ENCODE results near the gene SH3BP4. TPM values are rescaled to one million over a fixed set of nuclear protein-coding genes. Genes with fewer than 3 reads are reported as not detected.

Gene SH3BP4
- total RNA-seq, 4 donors from 2014 or later, result 16.5 to 32.8 (median 26.4) TPM

DNA sequence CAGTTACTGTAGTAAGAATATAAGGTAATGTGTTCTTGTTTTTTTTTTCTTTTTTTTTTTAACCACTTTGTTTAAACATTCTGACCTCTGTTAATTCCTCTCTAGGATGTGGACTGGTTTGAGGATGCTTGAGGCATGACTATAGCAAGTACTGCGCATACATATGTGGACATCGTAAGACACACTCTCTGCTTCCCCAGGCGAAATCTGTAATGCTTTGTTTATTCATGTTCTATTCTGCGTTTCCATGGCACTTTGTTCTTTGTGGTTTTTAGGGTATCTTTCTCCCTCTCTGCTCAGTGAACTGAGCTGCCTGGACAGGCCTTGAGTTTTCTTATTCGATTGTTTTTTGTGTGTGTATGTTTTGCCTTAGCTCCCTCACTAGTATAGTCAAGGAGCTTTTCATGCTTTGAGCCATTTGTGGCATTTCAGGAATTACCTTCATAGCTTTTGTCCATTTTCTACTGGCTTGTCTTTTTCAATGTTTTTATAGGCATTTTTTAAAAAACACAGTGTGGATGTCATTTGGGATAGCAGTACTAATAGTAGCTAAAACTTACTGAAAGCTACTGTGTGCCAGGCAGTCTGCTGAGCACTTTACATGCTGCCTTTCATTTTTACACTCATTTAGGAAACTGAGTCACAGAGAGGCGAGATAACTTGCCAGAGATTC is 1.9 kb upstream of the SH3BP4 start:
- TF ChIP-seq, protein P1, sequence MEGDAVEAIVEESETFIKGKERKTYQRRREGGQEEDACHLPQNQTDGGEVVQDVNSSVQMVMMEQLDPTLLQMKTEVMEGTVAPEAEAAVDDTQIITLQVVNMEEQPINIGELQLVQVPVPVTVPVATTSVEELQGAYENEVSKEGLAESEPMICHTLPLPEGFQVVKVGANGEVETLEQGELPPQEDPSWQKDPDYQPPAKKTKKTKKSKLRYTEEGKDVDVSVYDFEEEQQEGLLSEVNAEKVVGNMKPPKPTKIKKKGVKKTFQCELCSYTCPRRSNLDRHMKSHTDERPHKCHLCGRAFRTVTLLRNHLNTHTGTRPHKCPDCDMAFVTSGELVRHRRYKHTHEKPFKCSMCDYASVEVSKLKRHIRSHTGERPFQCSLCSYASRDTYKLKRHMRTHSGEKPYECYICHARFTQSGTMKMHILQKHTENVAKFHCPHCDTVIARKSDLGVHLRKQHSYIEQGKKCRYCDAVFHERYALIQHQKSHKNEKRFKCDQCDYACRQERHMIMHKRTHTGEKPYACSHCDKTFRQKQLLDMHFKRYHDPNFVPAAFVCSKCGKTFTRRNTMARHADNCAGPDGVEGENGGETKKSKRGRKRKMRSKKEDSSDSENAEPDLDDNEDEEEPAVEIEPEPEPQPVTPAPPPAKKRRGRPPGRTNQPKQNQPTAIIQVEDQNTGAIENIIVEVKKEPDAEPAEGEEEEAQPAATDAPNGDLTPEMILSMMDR (IDR thresholded peaks at IDR 0.05), result no peak
- TF ChIP-seq POLR2A (IDR thresholded peaks at IDR 0.05), result no peak
- Histone ChIP-seq H3K36me3 (no peaks in the 10 kb centered on the region), H3K4me1 (peaks cover 0 to 30% (median 2%) of the 10 kb centered on the region in 4 donors), H3K27me3 (no peaks in the 10 kb centered on the region), H3K9me3 (no peaks in the 10 kb centered on the region), H3K4me3 (no peak overlapping the region), H3K27ac (peak overlapping the region in 1 of 4 donors; percentile 4)
- DNase-seq, result peak in 1 of 3 donors; percentile 14

DNA sequence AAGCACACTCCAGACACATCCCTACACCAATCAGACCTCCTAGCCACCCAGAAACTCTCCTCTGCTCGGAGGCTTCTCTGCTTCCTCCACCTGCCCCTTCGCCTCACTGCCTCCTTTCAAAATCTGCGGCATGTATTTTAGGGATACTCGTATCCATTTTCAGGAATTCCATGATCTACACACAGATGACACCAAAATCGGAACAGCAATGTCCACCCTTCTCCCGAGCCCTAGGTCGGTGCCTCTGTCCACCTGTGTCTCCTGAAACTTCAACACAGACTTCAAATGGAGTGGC is 1.4 kb upstream of the SH3BP4 start:
- peak in 1 of 3 donors; percentile 7 for DNase-seq
- TF ChIP-seq POLR2A (IDR thresholded peaks at IDR 0.05), result no peak
- TF ChIP-seq, protein P1 (IDR thresholded peaks at IDR 0.05), result no peak
- Histone ChIP-seq H3K27ac (peak overlapping the region in 1 of 4 donors; percentile 80), H3K4me3 (no peak overlapping the region), H3K27me3 (no peaks in the 10 kb centered on the region), H3K36me3 (no peaks in the 10 kb centered on the region), H3K4me1 (peaks cover 0 to 35% (median 2%) of the 10 kb centered on the region in 4 donors), H3K9me3 (no peaks in the 10 kb centered on the region)

DNA sequence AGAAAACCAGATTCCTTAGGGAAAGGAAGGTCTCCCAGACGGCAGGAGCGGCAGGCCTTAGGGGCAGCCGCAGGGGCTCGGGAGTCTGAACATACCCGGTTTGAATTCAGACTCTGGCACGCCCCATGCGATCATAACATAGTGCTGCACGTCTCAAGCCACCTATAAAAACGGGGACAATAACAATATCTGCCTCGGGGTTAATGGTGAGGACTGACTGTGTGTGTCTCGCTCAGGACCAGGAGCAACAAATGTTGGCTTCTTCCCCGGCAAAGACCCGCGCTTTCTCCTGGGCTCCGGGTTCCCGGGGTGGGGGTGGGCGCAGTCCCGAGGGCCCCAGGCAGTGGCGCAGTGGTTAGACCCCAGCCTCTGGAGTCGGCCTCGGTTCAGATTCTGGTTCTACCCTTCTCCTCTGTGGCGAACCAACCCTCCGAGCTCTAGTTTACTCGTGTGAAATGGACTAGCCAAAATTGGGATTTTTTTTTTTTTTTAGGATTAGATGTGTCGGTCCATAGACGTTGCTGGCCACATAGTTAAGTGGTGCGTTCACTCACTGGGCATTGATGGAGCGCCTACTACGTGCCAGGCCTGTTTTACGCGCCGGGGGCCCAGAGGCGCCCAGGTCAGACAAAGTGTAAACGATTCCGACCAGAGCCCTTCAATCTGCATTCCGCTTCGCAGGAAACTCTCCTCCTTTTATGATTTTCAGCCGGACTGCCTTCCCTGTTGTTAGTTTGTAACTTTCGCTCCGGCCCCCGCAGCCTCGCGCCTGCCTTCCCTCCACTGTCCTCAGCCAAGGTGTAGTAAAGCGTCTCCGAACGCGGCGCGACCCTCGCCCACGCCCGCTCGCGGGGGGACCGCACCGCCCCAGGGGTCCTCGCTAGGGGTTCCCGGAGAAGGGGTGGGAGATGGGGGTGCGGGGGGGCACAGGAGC is 820 bp upstream of the SH3BP4 start:
- H3K9me3 ChIP-seq, result no peaks in the 10 kb centered on the region
- H3K4me3 ChIP-seq, result peak overlapping the region; percentile 38 to 89 (median 63)
- peaks cover 0 to 36% (median 2%) of the 10 kb centered on the region in 4 donors for H3K4me1 ChIP-seq
- TF ChIP-seq, protein P1 (IDR thresholded peaks at IDR 0.05), result peak in 1 of 6 experiments; percentile 5
- TF ChIP-seq POLR2A (IDR thresholded peaks at IDR 0.05), result no peak
- DNase-seq, result peak in 1 of 3 donors; percentile 46
- peak overlapping the region; percentile 57 to 87 (median 72) for H3K27ac ChIP-seq
- no peaks in the 10 kb centered on the region for H3K27me3 ChIP-seq
- no peaks in the 10 kb centered on the region for H3K36me3 ChIP-seq

DNA sequence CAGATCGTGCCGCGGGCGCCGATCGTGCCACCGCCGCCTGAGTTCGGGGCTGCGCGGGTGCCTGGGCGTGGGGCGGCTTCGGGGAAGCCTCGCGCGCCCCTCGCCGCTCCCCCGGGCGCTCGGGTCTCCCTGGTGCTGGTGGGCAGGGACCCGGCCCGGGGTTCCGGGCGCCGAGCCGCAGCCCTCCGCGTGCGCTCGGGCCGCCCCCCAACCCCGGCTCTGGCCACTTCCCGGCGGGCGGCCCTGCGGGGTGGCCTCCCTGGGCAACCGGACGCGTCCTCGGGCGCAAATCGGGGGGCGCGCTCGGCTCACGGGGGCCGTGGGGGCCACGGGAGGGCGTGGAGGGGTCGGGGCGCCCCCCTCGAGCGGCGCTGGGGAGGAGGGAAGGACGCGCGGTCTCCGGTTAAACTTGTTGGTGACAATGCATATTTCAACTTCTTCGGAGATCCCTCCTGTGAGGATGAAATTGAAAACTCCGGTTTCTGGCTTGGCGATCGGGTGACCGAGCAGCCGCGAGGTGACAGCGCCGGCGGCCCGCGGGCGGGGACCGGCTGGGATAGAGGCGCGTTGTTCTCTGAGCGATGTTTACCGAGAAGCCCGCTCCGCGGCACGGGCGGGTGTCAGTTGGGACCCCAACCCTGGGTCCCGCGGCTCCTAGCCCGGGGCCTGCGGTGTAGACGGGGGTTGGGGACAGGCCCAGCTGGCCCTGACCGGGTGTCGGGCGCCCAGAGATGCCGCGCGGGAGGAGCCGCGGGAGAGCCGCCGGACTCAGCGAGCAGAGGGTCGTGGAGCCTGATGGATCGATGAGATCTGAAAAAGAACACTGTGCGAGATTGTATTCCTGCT is 676 bp downstream of the SH3BP4 start:
- H3K27me3 ChIP-seq, result no peaks in the 10 kb centered on the region
- peak in 1 of 3 donors; percentile 48 for DNase-seq
- peaks cover 0 to 45% (median 2%) of the 10 kb centered on the region in 4 donors for H3K4me1 ChIP-seq
- peak overlapping the region; percentile 65 to 87 (median 77) for H3K27ac ChIP-seq
- TF ChIP-seq POLR2A (IDR thresholded peaks at IDR 0.05), result no peak
- TF ChIP-seq, protein P1 (IDR thresholded peaks at IDR 0.05), result no peak
- H3K36me3 ChIP-seq, result no peaks in the 10 kb centered on the region
- no peaks in the 10 kb centered on the region for H3K9me3 ChIP-seq
- H3K4me3 ChIP-seq, result peak overlapping the region; percentile 56 to 89 (median 64)

Data from Peyer's patch (tissue), 4 donors.